ENCODE measurements around the gene BIN1.

BIN1 gene

GRCh38 chr2:127091886-127092285 is 15.1 kb downstream of the BIN1 start:
- no peak overlapping the region for H3K4me3 Mint-ChIP-seq
- peaks cover under 1% of the 10 kb centered on the region for H3K4me1 Mint-ChIP-seq
- H3K27me3 Mint-ChIP-seq = no peaks in the 10 kb centered on the region
- H3K27ac Mint-ChIP-seq = no peak overlapping the region
- no peaks in the 10 kb centered on the region for H3K9me3 Mint-ChIP-seq
- H3K36me3 Mint-ChIP-seq = no peaks in the 10 kb centered on the region

- Mint-ChIP-seq H3K9me3 (no peaks in the 10 kb centered on the region), H3K4me3 (no peak overlapping the region), H3K36me3 (no peaks in the 10 kb centered on the region), H3K4me1 (peaks cover 5% of the 10 kb centered on the region), H3K27ac (no peak overlapping the region), H3K27me3 (no peaks in the 10 kb centered on the region)
These were observed 15.8 kb downstream of the BIN1 start for GRCh38 chr2:127091148-127091547.

- H3K4me1 Mint-ChIP-seq = peaks cover 9% of the 10 kb centered on the region
- H3K27me3 Mint-ChIP-seq = no peaks in the 10 kb centered on the region
- H3K9me3 Mint-ChIP-seq = no peaks in the 10 kb centered on the region
- H3K4me3 Mint-ChIP-seq = no peak overlapping the region
- peak overlapping the region; percentile 21 for H3K27ac Mint-ChIP-seq
- H3K36me3 Mint-ChIP-seq = no peaks in the 10 kb centered on the region
These were observed 16.5 kb downstream of the BIN1 start for GRCh38 chr2:127090281-127091120.

- Mint-ChIP-seq H3K36me3 (no peaks in the 10 kb centered on the region), H3K4me1 (peaks cover 16% of the 10 kb centered on the region), H3K9me3 (no peaks in the 10 kb centered on the region), H3K27me3 (no peaks in the 10 kb centered on the region), H3K4me3 (no peak overlapping the region), H3K27ac (no peak overlapping the region)
These were observed 17.3 kb downstream of the BIN1 start for GRCh38 chr2:127089478-127090235.

- H3K27me3 Mint-ChIP-seq = no peaks in the 10 kb centered on the region
- peaks cover 25% of the 10 kb centered on the region for H3K4me1 Mint-ChIP-seq
- H3K9me3 Mint-ChIP-seq = no peaks in the 10 kb centered on the region
- H3K36me3 Mint-ChIP-seq = no peaks in the 10 kb centered on the region
- H3K27ac Mint-ChIP-seq = no peak overlapping the region
- no peak overlapping the region for H3K4me3 Mint-ChIP-seq
These were observed 18.2 kb downstream of the BIN1 start for GRCh38 chr2:127088706-127089105.

- Mint-ChIP-seq H3K36me3 (no peaks in the 10 kb centered on the region), H3K4me3 (no peak overlapping the region), H3K27ac (no peak overlapping the region), H3K9me3 (no peaks in the 10 kb centered on the region), H3K4me1 (peaks cover 33% of the 10 kb centered on the region), H3K27me3 (no peaks in the 10 kb centered on the region)
These were observed 19.0 kb downstream of the BIN1 start for GRCh38 chr2:127087791-127088495.

GRCh38 chr2:127086990-127087790 is 19.8 kb downstream of the BIN1 start:
- Mint-ChIP-seq H3K27me3 (no peaks in the 10 kb centered on the region), H3K4me1 (peaks cover 40% of the 10 kb centered on the region), H3K9me3 (no peaks in the 10 kb centered on the region), H3K4me3 (no peak overlapping the region), H3K27ac (no peak overlapping the region), H3K36me3 (no peaks in the 10 kb centered on the region)

- H3K4me1 Mint-ChIP-seq = peaks cover 52% of the 10 kb centered on the region
- no peaks in the 10 kb centered on the region for H3K27me3 Mint-ChIP-seq
- H3K4me3 Mint-ChIP-seq = no peak overlapping the region
- no peaks in the 10 kb centered on the region for H3K9me3 Mint-ChIP-seq
- peak overlapping the region; percentile 92 for H3K27ac Mint-ChIP-seq
- no peaks in the 10 kb centered on the region for H3K36me3 Mint-ChIP-seq
These were observed 21.7 kb downstream of the BIN1 start for GRCh38 chr2:127085317-127085681.

- H3K4me3 Mint-ChIP-seq = peak overlapping the region; percentile 77
- H3K36me3 Mint-ChIP-seq = no peaks in the 10 kb centered on the region
- no peaks in the 10 kb centered on the region for H3K9me3 Mint-ChIP-seq
- peak overlapping the region; percentile 92 for H3K27ac Mint-ChIP-seq
- peaks cover 57% of the 10 kb centered on the region for H3K4me1 Mint-ChIP-seq
- no peaks in the 10 kb centered on the region for H3K27me3 Mint-ChIP-seq
These were observed 22.2 kb downstream of the BIN1 start for GRCh38 chr2:127084611-127085316.

- Mint-ChIP-seq H3K4me3 (peak overlapping the region; percentile 77), H3K27me3 (no peaks in the 10 kb centered on the region), H3K27ac (peak overlapping the region; percentile 84), H3K4me1 (peaks cover 65% of the 10 kb centered on the region), H3K36me3 (no peaks in the 10 kb centered on the region), H3K9me3 (no peaks in the 10 kb centered on the region)
These were observed 23.0 kb downstream of the BIN1 start for GRCh38 chr2:127083819-127084503.

- Mint-ChIP-seq H3K4me3 (peak overlapping the region; percentile 77), H3K27ac (peak overlapping the region; percentile 84), H3K4me1 (peaks cover 75% of the 10 kb centered on the region), H3K27me3 (no peaks in the 10 kb centered on the region), H3K36me3 (no peaks in the 10 kb centered on the region), H3K9me3 (no peaks in the 10 kb centered on the region)
These were observed 24.0 kb downstream of the BIN1 start for GRCh38 chr2:127082974-127083373.

GRCh38 chr2:127081826-127082633 is 24.9 kb downstream of the BIN1 start:
- Mint-ChIP-seq H3K36me3 (no peaks in the 10 kb centered on the region), H3K27me3 (no peaks in the 10 kb centered on the region), H3K9me3 (no peaks in the 10 kb centered on the region), H3K27ac (peak overlapping the region; percentile 92), H3K4me3 (peak overlapping the region; percentile 86), H3K4me1 (peaks cover 82% of the 10 kb centered on the region)

- Mint-ChIP-seq H3K27me3 (no peaks in the 10 kb centered on the region), H3K36me3 (no peaks in the 10 kb centered on the region), H3K4me3 (peak overlapping the region; percentile 86), H3K4me1 (peaks cover 87% of the 10 kb centered on the region), H3K9me3 (no peaks in the 10 kb centered on the region), H3K27ac (peak overlapping the region; percentile 92)
These were observed 25.8 kb downstream of the BIN1 start for GRCh38 chr2:127080938-127081755.
